ENCODE measurements around the gene RAD54L.
A peak's percentile ranks its signal among the peaks of the same experiment; 100 is the strongest.
"Not testable (repeated sequence)": the region's sequence is repeated elsewhere in the genome, so short reads cannot be mapped to it uniquely, and the experiment has no call there.

RAD54L gene

GRCh38 chr1:46247436-46248121 is at the start of gene RAD54L:
Gene RAD54L, plus strand, starts transcription at chr1:46247763. Its CDS starts 643 bp downstream, at chr1:46248406.
- peak; percentile 97 for DNase-seq (ENCODE audit: low read depth, low spot score)

GRCh38 chr1:46197964-46198811 is 49.4 kb upstream of the RAD54L start, which contains the start of gene POMGNT1:
Gene POMGNT1, minus strand, starts transcription at chr1:46198434. Its CDS starts 613 bp downstream, at chr1:46197821.
- DNase-seq (ENCODE audit: low read depth, low spot score): no peak

- DNase-seq (ENCODE audit: low read depth, low spot score): no peak
Measured at GRCh38 chr1:46199233-46199749, 48.3 kb upstream of the RAD54L start.

GRCh38 chr1:46203738-46204405 is 43.7 kb upstream of the RAD54L start:
- DNase-seq (ENCODE audit: low read depth, low spot score): no peak

- no peak for DNase-seq (ENCODE audit: low read depth, low spot score)
Measured at GRCh38 chr1:46204406-46204742, 43.2 kb upstream of the RAD54L start.

GRCh38 chr1:46205141-46205540 is 42.4 kb upstream of the RAD54L start:
- DNase-seq (ENCODE audit: low read depth, low spot score): no peak

- DNase-seq (ENCODE audit: low read depth, low spot score): no peak
Measured at GRCh38 chr1:46205791-46206190, 41.8 kb upstream of the RAD54L start.

GRCh38 chr1:46206399-46206798 is 41.2 kb upstream of the RAD54L start:
- DNase-seq (ENCODE audit: low read depth, low spot score): no peak

- no peak for DNase-seq (ENCODE audit: low read depth, low spot score)
Measured at GRCh38 chr1:46210561-46210960, 37.0 kb upstream of the RAD54L start.

GRCh38 chr1:46211051-46211450 is 36.5 kb upstream of the RAD54L start:
- DNase-seq (ENCODE audit: low read depth, low spot score): no peak

GRCh38 chr1:46215504-46215903 is 32.1 kb upstream of the RAD54L start:
- DNase-seq (ENCODE audit: low read depth, low spot score): no peak

- no peak for DNase-seq (ENCODE audit: low read depth, low spot score)
Measured at GRCh38 chr1:46218443-46218842, 29.1 kb upstream of the RAD54L start.

GRCh38 chr1:46219551-46220520 is 27.7 kb upstream of the RAD54L start:
- no peak for DNase-seq (ENCODE audit: low read depth, low spot score)

GRCh38 chr1:46220808-46221207 is 26.8 kb upstream of the RAD54L start:
- no peak for DNase-seq (ENCODE audit: low read depth, low spot score)

GRCh38 chr1:46221749-46222148 is 25.8 kb upstream of the RAD54L start:
- DNase-seq (ENCODE audit: low read depth, low spot score): no peak

GRCh38 chr1:46223055-46223454 is 24.5 kb upstream of the RAD54L start:
- not testable (repeated sequence) for DNase-seq (ENCODE audit: low read depth, low spot score)

GRCh38 chr1:46223472-46223943 is 24.1 kb upstream of the RAD54L start:
- peak; percentile 77 for DNase-seq (ENCODE audit: low read depth, low spot score)

- DNase-seq (ENCODE audit: low read depth, low spot score): no peak
Measured at GRCh38 chr1:46224966-46225365, 22.6 kb upstream of the RAD54L start.

GRCh38 chr1:46231231-46231630 is 16.3 kb upstream of the RAD54L start:
- DNase-seq (ENCODE audit: low read depth, low spot score): not testable (repeated sequence)

GRCh38 chr1:46236882-46237281 is 10.7 kb upstream of the RAD54L start:
- DNase-seq (ENCODE audit: low read depth, low spot score): no peak

GRCh38 chr1:46238865-46239264 is 8.7 kb upstream of the RAD54L start:
- not testable (repeated sequence) for DNase-seq (ENCODE audit: low read depth, low spot score)
